Measurements from ENCODE around the gene ASPN.
"Not testable (repeated sequence)": the region's sequence is repeated elsewhere in the genome, so short reads cannot be mapped to it uniquely, and the experiment has no call there.

The ASPN gene

DNA sequence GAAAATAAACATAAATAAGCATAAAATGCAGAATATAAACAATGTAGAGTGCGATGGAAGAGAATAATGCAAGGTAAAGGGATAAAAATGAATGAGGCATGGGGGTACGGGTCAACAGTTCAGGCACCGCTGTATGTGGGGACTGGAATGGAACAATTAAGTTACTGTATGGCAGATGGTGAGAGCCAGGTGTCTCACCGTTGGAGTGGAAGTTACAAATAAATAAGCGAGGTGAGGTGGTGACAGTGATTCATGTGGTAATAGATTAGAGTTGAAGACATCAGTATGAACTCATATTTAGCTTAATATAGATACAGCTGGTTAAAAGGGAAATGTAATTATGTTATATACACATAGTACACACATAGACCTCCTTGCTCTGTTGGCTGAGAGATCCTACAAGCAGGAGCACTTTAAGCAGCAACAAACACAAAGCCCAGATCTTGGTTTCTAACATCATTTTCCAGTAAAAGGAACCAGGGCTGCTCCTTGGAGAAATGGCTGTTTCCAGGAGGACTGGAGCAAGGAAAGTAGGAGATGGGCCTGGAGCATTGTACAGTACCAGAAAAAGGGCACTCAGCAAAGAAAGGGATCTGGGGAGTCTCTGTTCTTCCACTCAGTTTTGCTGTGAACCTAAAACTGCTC lies 55.7 kb downstream of the ASPN start:
- DNase-seq (ENCODE audit: low spot score), result no peak
- TF ChIP-seq, protein P1, sequence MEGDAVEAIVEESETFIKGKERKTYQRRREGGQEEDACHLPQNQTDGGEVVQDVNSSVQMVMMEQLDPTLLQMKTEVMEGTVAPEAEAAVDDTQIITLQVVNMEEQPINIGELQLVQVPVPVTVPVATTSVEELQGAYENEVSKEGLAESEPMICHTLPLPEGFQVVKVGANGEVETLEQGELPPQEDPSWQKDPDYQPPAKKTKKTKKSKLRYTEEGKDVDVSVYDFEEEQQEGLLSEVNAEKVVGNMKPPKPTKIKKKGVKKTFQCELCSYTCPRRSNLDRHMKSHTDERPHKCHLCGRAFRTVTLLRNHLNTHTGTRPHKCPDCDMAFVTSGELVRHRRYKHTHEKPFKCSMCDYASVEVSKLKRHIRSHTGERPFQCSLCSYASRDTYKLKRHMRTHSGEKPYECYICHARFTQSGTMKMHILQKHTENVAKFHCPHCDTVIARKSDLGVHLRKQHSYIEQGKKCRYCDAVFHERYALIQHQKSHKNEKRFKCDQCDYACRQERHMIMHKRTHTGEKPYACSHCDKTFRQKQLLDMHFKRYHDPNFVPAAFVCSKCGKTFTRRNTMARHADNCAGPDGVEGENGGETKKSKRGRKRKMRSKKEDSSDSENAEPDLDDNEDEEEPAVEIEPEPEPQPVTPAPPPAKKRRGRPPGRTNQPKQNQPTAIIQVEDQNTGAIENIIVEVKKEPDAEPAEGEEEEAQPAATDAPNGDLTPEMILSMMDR (IDR thresholded peaks at IDR 0.05), result no peak
- Histone ChIP-seq H3K27ac (peak overlapping the region in 1 of 2 donors; percentile 36), H3K4me3 (no peak overlapping the region)

GRCh38 chr9:92425474-92425873 lies 56.8 kb downstream of the ASPN start:
- peak overlapping the region; percentile 19 to 36 for H3K27ac ChIP-seq

DNA sequence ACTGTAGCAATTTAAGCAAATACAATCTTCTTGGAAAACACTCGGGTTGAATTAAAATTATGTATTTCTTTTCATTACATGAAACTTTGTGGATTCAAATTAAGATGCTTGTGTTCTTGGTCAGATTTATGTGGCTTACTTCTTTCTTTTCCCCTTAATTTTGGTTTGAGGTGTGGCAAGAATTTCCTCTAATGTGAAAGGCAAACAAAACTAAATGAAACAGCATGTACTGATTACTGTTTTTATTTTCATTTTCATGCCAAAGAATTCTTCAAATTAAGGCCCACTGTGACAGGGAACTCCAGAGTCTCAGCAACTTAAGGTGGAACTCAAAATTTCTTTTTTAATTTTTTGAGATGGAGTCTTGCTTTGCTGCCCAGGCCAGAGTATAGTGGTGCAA lies 58.0 kb downstream of the ASPN start, which contains the start of gene OMD:
Gene OMD (minus strand): TSS at position 132 of the 400 bp plus-strand sequence. CDS start 6,913 bp downstream, outside the sequence.
- peak within 1 kb of the TSS; percentile 41 to 66 for H3K27ac ChIP-seq
- no peak for DNase-seq (ENCODE audit: low spot score)
- peak within 1 kb of the TSS; percentile 61 for H3K4me3 ChIP-seq
- TF ChIP-seq, protein P1 (IDR thresholded peaks at IDR 0.05), result no peak

More at GRCh38 chr9:92425474-92425873, 56.8 kb downstream of the ASPN start:
- no peak overlapping the region for H3K4me3 ChIP-seq
- no peak for DNase-seq (ENCODE audit: low spot score)
- TF ChIP-seq, protein P1 (IDR thresholded peaks at IDR 0.05), result no peak

GRCh38 chr9:92423612-92424011 lies 58.7 kb downstream of the ASPN start:
- Histone ChIP-seq H3K4me3 (peak overlapping the region; percentile 61), H3K27ac (peak overlapping the region in 1 of 2 donors; percentile 41)
- TF ChIP-seq, protein P1 (IDR thresholded peaks at IDR 0.05), result no peak
- DNase-seq (ENCODE audit: low spot score), result no peak

GRCh38 chr9:92422611-92423338 lies 59.5 kb downstream of the ASPN start:
- no peak for DNase-seq (ENCODE audit: low spot score)
- TF ChIP-seq, protein P1 (IDR thresholded peaks at IDR 0.05), result no peak
- peak overlapping the region; percentile 61 for H3K4me3 ChIP-seq
- H3K27ac ChIP-seq, result no peak overlapping the region

DNA sequence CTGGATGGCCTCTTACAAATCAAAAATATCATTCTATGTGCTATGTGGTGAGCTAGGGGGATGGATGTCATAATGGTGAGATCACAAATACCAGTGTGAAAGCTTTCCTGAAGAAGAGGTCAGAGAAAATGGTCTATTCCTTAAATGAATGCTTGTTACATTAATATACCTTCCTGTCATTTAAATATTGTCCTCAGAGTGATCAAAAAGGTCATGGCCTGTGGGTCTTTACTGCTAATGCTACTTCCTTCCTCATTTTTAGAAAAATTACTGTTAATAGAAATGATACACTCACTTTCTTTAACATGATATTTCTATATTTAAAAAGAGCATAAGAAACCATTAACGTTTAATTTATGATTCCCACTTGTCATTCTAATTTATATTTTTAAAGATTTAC lies 67.7 kb downstream of the ASPN start:
- H3K27ac ChIP-seq, result no peak overlapping the region
- TF ChIP-seq, protein P1 (IDR thresholded peaks at IDR 0.05), result no peak
- no peak for DNase-seq (ENCODE audit: low spot score)

GRCh38 chr9:92411157-92411556 lies 71.1 kb downstream of the ASPN start:
- not testable (repeated sequence) for H3K4me3 ChIP-seq; H3K27ac ChIP-seq; DNase-seq (ENCODE audit: low spot score)

More for the DNA sequence above, 67.7 kb downstream of the ASPN start:
- no peak overlapping the region for H3K4me3 ChIP-seq

All from coronary artery (tissue), 2 donors.